ENCODE results near the gene ACVR2B. TPM values are rescaled to one million over a fixed set of nuclear protein-coding genes. Genes with fewer than 3 reads are reported as not detected.

Gene ACVR2B
- total and polyA plus RNA-seq, 3 experiments from 2014 or later, result 0.43 to 6.0 (median 5.5) TPM

- H3K4me1 ChIP-seq (ENCODE audit: insufficient read depth, low read length), result peaks cover 10% of the 10 kb centered on the region
- Mint-ChIP-seq H3K4me1 (peaks cover 13 to 17% (median 15%) of the 10 kb centered on the region in 3 donors), H3K27me3 (no peaks in the 10 kb centered on the region), H3K27ac (no peak overlapping the region), H3K36me3 (peaks cover 0 to 5% (median 2%) of the 10 kb centered on the region in 3 donors), H3K4me3 (peak overlapping the region in 1 of 7 donors; percentile 20), H3K9me3 (no peaks in the 10 kb centered on the region)
- no peaks in the 10 kb centered on the region for H3K9me3 ChIP-seq (ENCODE audit: low read length)
- H3K4me3 ChIP-seq (ENCODE audit: low read length), result no peak overlapping the region
- no peaks in the 10 kb centered on the region for H3K27me3 ChIP-seq (ENCODE audit: insufficient read depth, low read length, poor library complexity, severe bottlenecking)
- H3K36me3 ChIP-seq (ENCODE audit: insufficient read depth, low read length), result no peaks in the 10 kb centered on the region
- ChIA-PET CTCF (interaction anchor here (1.1 kb wide), 1 partner anchor 356 kb away, joined by 4 read pairs; the partner anchor contains the start of gene ACAA1), POLR2A (no interaction called here)
- no peak overlapping the region for H3K27ac ChIP-seq (ENCODE audit: low read depth, low read length)
- DNase-seq, result no peak
Observed at GRCh38 chr3:38493031-38493430, 39.3 kb downstream of the ACVR2B start.

DNA sequence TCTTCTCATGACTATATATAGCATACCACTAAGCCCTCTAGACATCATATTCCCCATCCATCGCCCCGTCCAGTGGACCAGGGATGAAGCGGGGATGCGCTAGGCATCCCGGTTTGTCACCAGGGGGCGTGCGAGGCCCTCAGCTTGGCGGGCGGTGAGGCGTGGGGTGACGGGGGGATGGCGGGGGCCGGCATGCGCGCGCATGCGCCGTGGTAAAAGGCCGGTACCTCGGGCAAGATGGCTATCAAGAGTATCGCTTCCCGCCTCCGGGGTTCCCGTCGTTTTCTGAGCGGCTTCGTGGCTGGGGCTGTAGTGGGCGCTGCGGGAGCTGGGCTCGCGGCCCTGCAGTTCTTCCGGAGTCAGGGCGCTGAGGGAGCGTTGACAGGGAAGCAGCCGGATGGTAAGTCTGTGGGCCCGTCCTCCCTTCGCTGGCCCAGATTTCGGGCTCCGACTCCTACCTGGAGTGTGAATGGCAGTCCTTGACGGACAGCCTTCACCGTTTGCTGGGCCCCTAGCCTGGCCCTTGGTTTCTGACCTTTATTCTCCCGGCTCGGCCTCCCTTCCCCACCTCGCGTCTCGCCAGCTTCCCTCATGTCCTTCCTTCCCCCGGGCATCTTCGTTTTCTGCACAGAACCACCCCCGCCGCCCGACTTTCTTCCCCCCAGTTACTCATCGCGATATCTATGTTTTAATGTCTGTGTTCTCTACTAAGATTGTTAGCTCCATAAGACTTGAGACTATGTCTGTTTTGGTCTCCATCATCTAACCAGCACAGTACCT is 42.6 kb downstream of the ACVR2B start, which contains the start of gene EXOG:
Gene EXOG (plus strand): TSS at position 210 of the 780 bp plus-strand sequence. CDS start 28 bp downstream, at position 238.
- H3K9me3 Mint-ChIP-seq, result no peaks in the 10 kb centered on the region
- Histone ChIP-seq H3K27ac (ENCODE audit: low read depth, low read length) (peak within 1 kb of the TSS; percentile 49), H3K4me1 (ENCODE audit: insufficient read depth, low read length) (peaks cover 10% of the 10 kb centered on the region), H3K4me3 (ENCODE audit: low read length) (peak within 1 kb of the TSS; percentile 87), H3K27me3 (ENCODE audit: insufficient read depth, low read length, poor library complexity, severe bottlenecking) (no peaks in the 10 kb centered on the region), H3K36me3 (ENCODE audit: insufficient read depth, low read length) (no peaks in the 10 kb centered on the region), H3K9me3 (ENCODE audit: low read length) (no peaks in the 10 kb centered on the region)
- no peaks in the 10 kb centered on the region for H3K27me3 Mint-ChIP-seq
- peaks cover 0 to 28% (median 0%) of the 10 kb centered on the region in 3 donors for H3K36me3 Mint-ChIP-seq
- H3K27ac Mint-ChIP-seq, result peak within 1 kb of the TSS; percentile 71 to 98 (median 90)
- CTCF ChIA-PET, result interaction anchor here (0.7 to 4.1 kb wide), 18 partner anchors 10 to 554 kb away, joined by 3 to 37 read pairs (median 4); partner anchors contain the start of genes ACAA1, OXSR1 and XYLB
- POLR2A ChIA-PET, result interaction anchor here (0.5 to 1.2 kb wide), 5 partner anchors 23 to 347 kb away, joined by 3 to 4 read pairs (median 3); no protein-coding TSS in a partner anchor
- H3K4me1 Mint-ChIP-seq, result peaks cover 18 to 33% (median 30%) of the 10 kb centered on the region in 3 donors
- peak; percentile 85 to 96 (median 94) for DNase-seq
- H3K4me3 Mint-ChIP-seq, result peak within 1 kb of the TSS; percentile 95 to 99 (median 97)

- Histone ChIP-seq H3K4me3 (ENCODE audit: low read length) (peak overlapping the region; percentile 87), H3K27me3 (ENCODE audit: insufficient read depth, low read length, poor library complexity, severe bottlenecking) (no peaks in the 10 kb centered on the region), H3K36me3 (ENCODE audit: insufficient read depth, low read length) (no peaks in the 10 kb centered on the region), H3K9me3 (ENCODE audit: low read length) (no peaks in the 10 kb centered on the region), H3K4me1 (ENCODE audit: insufficient read depth, low read length) (peaks cover 10% of the 10 kb centered on the region), H3K27ac (ENCODE audit: low read depth, low read length) (no peak overlapping the region)
- no peaks in the 10 kb centered on the region for H3K27me3 Mint-ChIP-seq
- no peak for DNase-seq
- H3K4me1 Mint-ChIP-seq, result peaks cover 18 to 33% (median 30%) of the 10 kb centered on the region in 3 donors
- H3K4me3 Mint-ChIP-seq, result peak overlapping the region; percentile 95 to 99 (median 97)
- H3K27ac Mint-ChIP-seq, result peak overlapping the region in 6 of 8 donors; percentile 90 to 95 (median 92)
- ChIA-PET POLR2A (interaction anchor here (0.5 to 0.6 kb wide), 3 partner anchors 22 to 346 kb away, joined by 3 to 4 read pairs (median 4); no protein-coding TSS in a partner anchor), CTCF (interaction anchor here (0.7 to 4.1 kb wide), 13 partner anchors 9 to 503 kb away, joined by 3 to 37 read pairs (median 5); partner anchors contain the start of genes ACAA1, OXSR1 and XYLB)
- peaks cover 0 to 33% (median 0%) of the 10 kb centered on the region in 3 donors for H3K36me3 Mint-ChIP-seq
- H3K9me3 Mint-ChIP-seq, result no peaks in the 10 kb centered on the region
Observed at GRCh38 chr3:38497031-38497430, 43.3 kb downstream of the ACVR2B start.

- H3K9me3 Mint-ChIP-seq, result no peaks in the 10 kb centered on the region
- no peaks in the 10 kb centered on the region for H3K27me3 Mint-ChIP-seq
- H3K27ac ChIP-seq (ENCODE audit: low read depth, low read length), result no peak overlapping the region
- H3K4me1 Mint-ChIP-seq, result peaks cover 18 to 32% (median 30%) of the 10 kb centered on the region in 3 donors
- H3K4me3 Mint-ChIP-seq, result no peak overlapping the region
- ChIA-PET POLR2A (no interaction called here), CTCF (interaction anchor here (1.5 to 1.8 kb wide), 3 partner anchors 19 to 499 kb away, joined by 3 to 6 read pairs (median 6); no protein-coding TSS in a partner anchor)
- no peaks in the 10 kb centered on the region for H3K27me3 ChIP-seq (ENCODE audit: insufficient read depth, low read length, poor library complexity, severe bottlenecking)
- H3K4me1 ChIP-seq (ENCODE audit: insufficient read depth, low read length), result peaks cover 10% of the 10 kb centered on the region
- no peak overlapping the region for H3K27ac Mint-ChIP-seq
- H3K36me3 ChIP-seq (ENCODE audit: insufficient read depth, low read length), result peaks cover 6% of the 10 kb centered on the region
- no peak overlapping the region for H3K4me3 ChIP-seq (ENCODE audit: low read length)
- no peaks in the 10 kb centered on the region for H3K9me3 ChIP-seq (ENCODE audit: low read length)
- no peak for DNase-seq
- peaks cover 0 to 56% (median 12%) of the 10 kb centered on the region in 3 donors for H3K36me3 Mint-ChIP-seq
Observed at GRCh38 chr3:38500688-38501417, 47.2 kb downstream of the ACVR2B start.

DNA sequence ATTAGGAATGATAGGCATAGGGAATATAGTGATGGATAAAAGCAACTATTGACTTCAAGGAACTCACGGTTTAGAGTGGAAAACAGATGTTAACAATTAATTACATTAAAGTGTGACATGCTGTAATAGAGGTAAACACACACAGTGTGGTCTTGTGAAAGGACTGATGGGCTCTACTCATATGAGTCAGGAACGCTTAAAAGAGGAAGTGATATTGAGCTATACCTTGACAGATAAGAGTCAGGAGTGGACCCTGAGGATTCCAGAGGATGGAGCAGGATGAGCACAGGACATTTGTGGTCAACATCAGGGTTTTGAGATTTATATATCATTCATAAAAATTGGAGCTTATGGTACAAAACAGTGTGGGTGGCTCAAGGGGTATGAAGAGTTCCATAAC is 53.4 kb downstream of the ACVR2B start:
- Histone ChIP-seq H3K27me3 (ENCODE audit: insufficient read depth, low read length, poor library complexity, severe bottlenecking) (no peaks in the 10 kb centered on the region), H3K9me3 (ENCODE audit: low read length) (no peaks in the 10 kb centered on the region), H3K4me1 (ENCODE audit: insufficient read depth, low read length) (no peaks in the 10 kb centered on the region), H3K4me3 (ENCODE audit: low read length) (no peak overlapping the region), H3K36me3 (ENCODE audit: insufficient read depth, low read length) (peaks cover 6% of the 10 kb centered on the region), H3K27ac (ENCODE audit: low read depth, low read length) (no peak overlapping the region)
- Mint-ChIP-seq H3K4me1 (peaks cover 0 to 4% (median 0%) of the 10 kb centered on the region in 3 donors), H3K36me3 (peaks cover 10 to 65% (median 26%) of the 10 kb centered on the region in 3 donors), H3K27ac (peak overlapping the region in 1 of 8 donors; percentile 77), H3K9me3 (no peaks in the 10 kb centered on the region), H3K27me3 (no peaks in the 10 kb centered on the region), H3K4me3 (no peak overlapping the region)
- ChIA-PET POLR2A (no interaction called here), CTCF (interaction anchor here (1.9 to 2.1 kb wide), 2 partner anchors 11 to 14 kb away, joined by 6 to 7 read pairs; partner anchors contain the start of gene EXOG)
- no peak for DNase-seq

DNA sequence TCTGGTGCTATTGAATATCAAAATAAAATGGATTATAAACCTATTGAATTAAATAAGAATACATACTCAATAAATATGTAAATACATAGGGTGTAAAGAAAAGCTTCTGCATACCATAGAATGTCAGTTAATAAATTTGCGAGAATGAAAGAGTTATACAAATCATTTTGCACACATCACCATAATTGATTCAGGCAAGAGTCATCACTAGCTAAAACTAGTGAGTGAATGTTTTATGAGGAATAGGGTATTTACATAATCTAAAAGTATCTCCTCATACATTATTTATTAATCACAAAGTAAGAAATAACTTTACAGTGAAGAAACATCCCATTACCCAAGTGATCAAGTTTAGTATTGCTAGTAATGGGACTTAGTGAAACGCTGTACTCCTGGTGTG is 56.0 kb downstream of the ACVR2B start:
- Mint-ChIP-seq H3K27me3 (no peaks in the 10 kb centered on the region), H3K9me3 (no peaks in the 10 kb centered on the region), H3K4me3 (no peak overlapping the region), H3K4me1 (peaks cover 0 to 4% (median 0%) of the 10 kb centered on the region in 3 donors), H3K27ac (no peak overlapping the region), H3K36me3 (peaks cover 10 to 62% (median 23%) of the 10 kb centered on the region in 3 donors)
- H3K27me3 ChIP-seq (ENCODE audit: insufficient read depth, low read length, poor library complexity, severe bottlenecking), result no peaks in the 10 kb centered on the region
- ChIA-PET POLR2A (no interaction called here), CTCF (interaction anchor here (1.4 to 1.8 kb wide), 2 partner anchors 12 to 14 kb away, joined by 3 to 7 read pairs; partner anchors contain the start of gene EXOG)
- no peaks in the 10 kb centered on the region for H3K4me1 ChIP-seq (ENCODE audit: insufficient read depth, low read length)
- no peak for DNase-seq
- no peak overlapping the region for H3K4me3 ChIP-seq (ENCODE audit: low read length)
- no peaks in the 10 kb centered on the region for H3K9me3 ChIP-seq (ENCODE audit: low read length)
- H3K27ac ChIP-seq (ENCODE audit: low read depth, low read length), result no peak overlapping the region
- H3K36me3 ChIP-seq (ENCODE audit: insufficient read depth, low read length), result no peaks in the 10 kb centered on the region

DNA sequence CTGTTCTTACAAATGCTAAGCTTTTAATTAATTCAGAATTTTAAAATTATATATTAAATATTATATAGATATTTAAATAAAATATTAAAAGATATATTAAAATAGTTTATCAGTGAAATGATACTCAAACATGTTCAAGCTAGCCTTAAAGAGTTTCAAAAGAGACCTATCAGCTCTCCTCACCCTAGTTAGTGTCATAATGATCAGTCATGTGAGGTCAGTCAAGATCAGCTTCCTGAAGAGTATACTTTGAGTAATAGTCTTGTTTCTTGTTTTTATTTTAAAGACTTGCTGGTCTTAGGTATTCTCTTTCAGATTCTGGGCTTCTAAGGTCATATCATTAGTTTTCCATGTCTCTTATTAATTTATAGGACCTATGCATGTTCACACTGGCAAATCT is 56.9 kb downstream of the ACVR2B start:
- Histone ChIP-seq H3K27ac (ENCODE audit: low read depth, low read length) (no peak overlapping the region), H3K9me3 (ENCODE audit: low read length) (no peaks in the 10 kb centered on the region), H3K4me1 (ENCODE audit: insufficient read depth, low read length) (no peaks in the 10 kb centered on the region), H3K4me3 (ENCODE audit: low read length) (no peak overlapping the region), H3K27me3 (ENCODE audit: insufficient read depth, low read length, poor library complexity, severe bottlenecking) (no peaks in the 10 kb centered on the region), H3K36me3 (ENCODE audit: insufficient read depth, low read length) (no peaks in the 10 kb centered on the region)
- Mint-ChIP-seq H3K9me3 (no peaks in the 10 kb centered on the region), H3K4me3 (no peak overlapping the region), H3K4me1 (peaks cover 0 to 4% (median 0%) of the 10 kb centered on the region in 3 donors), H3K27me3 (no peaks in the 10 kb centered on the region), H3K27ac (peak overlapping the region in 3 of 8 donors; percentile 30 to 36 (median 32)), H3K36me3 (peaks cover 10 to 64% (median 24%) of the 10 kb centered on the region in 3 donors)
- ChIA-PET CTCF (interaction anchor here (1.3 to 1.8 kb wide), 4 partner anchors 11 to 141 kb away, joined by 3 to 9 read pairs (median 6); partner anchors contain the start of gene EXOG), POLR2A (no interaction called here)
- no peak for DNase-seq
